Myocyte (in vitro differentiated cells): ENCODE measurements around the gene MXI1. TPM values are rescaled to one million over a fixed set of nuclear protein-coding genes. Genes with fewer than 3 reads are reported as not detected.

Source experiments
- total RNA-seq: library from RNA; depleted of rRNA; stranded (reverse); fragments of >200 nt; gene quantifications from 2 replicates; pipeline ENCODE4 v1.2.3, GENCODE V29; 2014

The MXI1 gene
- total RNA-seq, 1 donor from 2014 or later = 18.5 TPM

Other genes starting within 250 kb of the MXI1 start
- 95.9 and 799 TPM in 2 replicates for gene ADD3, start 199.6 kb upstream of the MXI1 start, total RNA-seq
- gene SMNDC1, start 97.3 kb downstream of the MXI1 start, total RNA-seq = 6.5 and 9.9 TPM in 2 replicates